ENCODE results near the gene PTGS1. TPM values are rescaled to one million over a fixed set of nuclear protein-coding genes. Genes with fewer than 3 reads are reported as not detected.

The PTGS1 gene
- total RNA-seq, 1 donor from 2014 or later, result 2.2 TPM

DNA sequence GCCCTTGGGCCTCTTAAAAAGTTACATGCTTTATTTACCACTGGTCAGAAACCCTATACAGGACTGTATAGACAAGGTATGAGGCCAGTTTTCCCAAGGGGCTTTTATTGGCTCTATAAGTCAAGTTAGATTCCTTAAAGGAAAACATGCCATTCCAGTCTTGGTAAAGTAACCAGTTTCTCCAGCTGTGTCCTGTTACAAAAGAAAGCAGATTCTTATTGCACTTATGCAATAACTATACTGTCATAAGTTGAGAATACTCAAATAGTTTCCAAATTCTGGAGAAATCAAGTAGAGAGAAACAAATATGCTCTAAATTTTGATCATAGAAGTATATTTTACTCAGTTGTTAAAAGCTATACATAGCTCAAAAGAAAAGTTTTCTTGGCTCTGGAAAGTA is 47.2 kb downstream of the PTGS1 start:
- Histone ChIP-seq H3K36me3 (no peaks in the 10 kb centered on the region), H3K27ac (no peak overlapping the region), H3K9me3 (ENCODE audit: low read depth) (peaks cover 32% of the 10 kb centered on the region), H3F3A (ENCODE audit: low read depth) (no peaks in the 10 kb centered on the region), H3K9ac (no peak overlapping the region), H3K4me3 (no peak overlapping the region), H3K4me2 (no peak overlapping the region), H3K79me2 (ENCODE audit: low read depth) (no peaks in the 10 kb centered on the region), H3K4me1 (no peaks in the 10 kb centered on the region), H3K27me3 (no peaks in the 10 kb centered on the region), H2AFZ (replicated peaks) (no peak overlapping the region), H4K20me1 (ENCODE audit: low read depth) (no peaks in the 10 kb centered on the region)
- TF ChIP-seq EZH2phosphoT487 (IDR thresholded peaks at IDR 0.05) (no peak), EZH2 (IDR thresholded peaks at IDR 0.05) (no peak)
- TF ChIP-seq, protein P1, sequence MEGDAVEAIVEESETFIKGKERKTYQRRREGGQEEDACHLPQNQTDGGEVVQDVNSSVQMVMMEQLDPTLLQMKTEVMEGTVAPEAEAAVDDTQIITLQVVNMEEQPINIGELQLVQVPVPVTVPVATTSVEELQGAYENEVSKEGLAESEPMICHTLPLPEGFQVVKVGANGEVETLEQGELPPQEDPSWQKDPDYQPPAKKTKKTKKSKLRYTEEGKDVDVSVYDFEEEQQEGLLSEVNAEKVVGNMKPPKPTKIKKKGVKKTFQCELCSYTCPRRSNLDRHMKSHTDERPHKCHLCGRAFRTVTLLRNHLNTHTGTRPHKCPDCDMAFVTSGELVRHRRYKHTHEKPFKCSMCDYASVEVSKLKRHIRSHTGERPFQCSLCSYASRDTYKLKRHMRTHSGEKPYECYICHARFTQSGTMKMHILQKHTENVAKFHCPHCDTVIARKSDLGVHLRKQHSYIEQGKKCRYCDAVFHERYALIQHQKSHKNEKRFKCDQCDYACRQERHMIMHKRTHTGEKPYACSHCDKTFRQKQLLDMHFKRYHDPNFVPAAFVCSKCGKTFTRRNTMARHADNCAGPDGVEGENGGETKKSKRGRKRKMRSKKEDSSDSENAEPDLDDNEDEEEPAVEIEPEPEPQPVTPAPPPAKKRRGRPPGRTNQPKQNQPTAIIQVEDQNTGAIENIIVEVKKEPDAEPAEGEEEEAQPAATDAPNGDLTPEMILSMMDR (IDR thresholded peaks at IDR 0.05), result no peak
- H3K4me3 Mint-ChIP-seq, result no peak overlapping the region
- no peaks in the 10 kb centered on the region for H3K4me1 Mint-ChIP-seq
- H3K9me3 Mint-ChIP-seq, result peaks cover 37% of the 10 kb centered on the region
- H3K36me3 Mint-ChIP-seq, result no peaks in the 10 kb centered on the region
- no peak for DNase-seq (ENCODE audit: low spot score)
- H3K27me3 Mint-ChIP-seq (ENCODE audit: insufficient read depth, low read depth), result peaks cover 3% of the 10 kb centered on the region
- no peak overlapping the region for H3K27ac Mint-ChIP-seq

GRCh38 chr9:122420315-122420714 is 49.5 kb downstream of the PTGS1 start:
- H3K9me3 Mint-ChIP-seq, result peaks cover 32% of the 10 kb centered on the region
- Histone ChIP-seq H3K27me3 (no peaks in the 10 kb centered on the region), H3K9me3 (ENCODE audit: low read depth) (peaks cover 24% of the 10 kb centered on the region), H3K79me2 (ENCODE audit: low read depth) (no peaks in the 10 kb centered on the region), H3K36me3 (no peaks in the 10 kb centered on the region), H3F3A (ENCODE audit: low read depth) (no peaks in the 10 kb centered on the region), H2AFZ (replicated peaks) (no peak overlapping the region), H3K9ac (no peak overlapping the region), H3K27ac (no peak overlapping the region), H3K4me2 (no peak overlapping the region), H4K20me1 (ENCODE audit: low read depth) (no peaks in the 10 kb centered on the region), H3K4me1 (no peaks in the 10 kb centered on the region), H3K4me3 (no peak overlapping the region)
- no peak for DNase-seq (ENCODE audit: low spot score)
- TF ChIP-seq EZH2 (IDR thresholded peaks at IDR 0.05), result no peak
- TF ChIP-seq EZH2phosphoT487 (IDR thresholded peaks at IDR 0.05), result no peak
- TF ChIP-seq, protein P1 (IDR thresholded peaks at IDR 0.05), result no peak
- no peak overlapping the region for H3K27ac Mint-ChIP-seq
- no peaks in the 10 kb centered on the region for H3K36me3 Mint-ChIP-seq
- peaks cover 6% of the 10 kb centered on the region for H3K27me3 Mint-ChIP-seq (ENCODE audit: insufficient read depth, low read depth)
- no peak overlapping the region for H3K4me3 Mint-ChIP-seq
- no peaks in the 10 kb centered on the region for H3K4me1 Mint-ChIP-seq

DNA sequence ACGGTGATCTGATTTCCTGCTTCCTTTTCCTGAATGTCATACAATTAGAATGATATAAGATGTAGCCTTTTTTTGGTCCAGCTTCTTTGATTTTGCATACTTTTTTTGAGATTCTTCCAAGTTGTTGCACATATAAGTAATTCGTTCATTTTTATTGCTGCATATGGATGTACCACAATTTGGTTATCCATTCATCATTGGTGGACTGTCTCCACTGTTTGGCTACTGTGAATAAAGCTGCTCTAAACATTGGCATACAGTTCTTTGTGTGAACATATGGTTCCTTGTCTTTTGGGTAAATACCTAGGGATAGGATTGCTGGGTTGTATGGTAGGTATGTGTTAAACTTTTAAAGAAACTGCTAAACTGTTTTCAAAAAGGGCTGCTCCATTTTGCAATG is 54.3 kb downstream of the PTGS1 start:
- Mint-ChIP-seq H3K27me3 (ENCODE audit: insufficient read depth, low read depth) (peaks cover 10% of the 10 kb centered on the region), H3K4me1 (no peaks in the 10 kb centered on the region), H3K36me3 (no peaks in the 10 kb centered on the region), H3K27ac (no peak overlapping the region), H3K9me3 (peaks cover 16% of the 10 kb centered on the region), H3K4me3 (no peak overlapping the region)
- TF ChIP-seq, protein P1 (IDR thresholded peaks at IDR 0.05), result no peak
- TF ChIP-seq EZH2 (IDR thresholded peaks at IDR 0.05) (no peak), EZH2phosphoT487 (IDR thresholded peaks at IDR 0.05) (no peak)
- Histone ChIP-seq H3K27me3 (no peaks in the 10 kb centered on the region), H3K4me3 (no peak overlapping the region), H3K9ac (no peak overlapping the region), H3K4me2 (no peak overlapping the region), H2AFZ (replicated peaks) (no peak overlapping the region), H3K36me3 (no peaks in the 10 kb centered on the region), H3K4me1 (no peaks in the 10 kb centered on the region), H4K20me1 (ENCODE audit: low read depth) (no peaks in the 10 kb centered on the region), H3K9me3 (ENCODE audit: low read depth) (peaks cover 10% of the 10 kb centered on the region), H3F3A (ENCODE audit: low read depth) (no peaks in the 10 kb centered on the region), H3K27ac (no peak overlapping the region), H3K79me2 (ENCODE audit: low read depth) (no peaks in the 10 kb centered on the region)
- no peak for DNase-seq (ENCODE audit: low spot score)

Measured in neural progenitor cell (in vitro differentiated cells).